ENCODE measurements around the gene CCP110.

Gene CCP110

GRCh38 chr16:19481296-19481695 lies 42.4 kb upstream of the CCP110 start:
- Histone ChIP-seq H3K4me2 (ENCODE audit: low read length) (no peak overlapping the region), H4K20me1 (ENCODE audit: insufficient read depth, low read length) (no peaks in the 10 kb centered on the region), H2AFZ (ENCODE audit: low read depth, low read length) (no peak overlapping the region), H3K4me3 (ENCODE audit: low read length) (no peak overlapping the region), H3K36me3 (replicated peaks; ENCODE audit: low read depth, low read length) (peaks cover 14% of the 10 kb centered on the region), H3K27me3 (ENCODE audit: low read depth, low read length) (no peaks in the 10 kb centered on the region), H3K79me2 (ENCODE audit: low read length) (no peaks in the 10 kb centered on the region), H3K27ac (ENCODE audit: low read length) (no peak overlapping the region), H3K9me3 (ENCODE audit: insufficient read depth, low read length) (no peaks in the 10 kb centered on the region), H3K4me1 (ENCODE audit: low read length) (no peaks in the 10 kb centered on the region), H3K9ac (ENCODE audit: low read length) (no peak overlapping the region)
- TF ChIP-seq CTCF (IDR thresholded peaks at IDR 0.05; ENCODE audit: low read depth, low read length): no peak
- TF ChIP-seq EZH2phosphoT487 (IDR thresholded peaks at IDR 0.05; ENCODE audit: low read depth): no peak

DNA sequence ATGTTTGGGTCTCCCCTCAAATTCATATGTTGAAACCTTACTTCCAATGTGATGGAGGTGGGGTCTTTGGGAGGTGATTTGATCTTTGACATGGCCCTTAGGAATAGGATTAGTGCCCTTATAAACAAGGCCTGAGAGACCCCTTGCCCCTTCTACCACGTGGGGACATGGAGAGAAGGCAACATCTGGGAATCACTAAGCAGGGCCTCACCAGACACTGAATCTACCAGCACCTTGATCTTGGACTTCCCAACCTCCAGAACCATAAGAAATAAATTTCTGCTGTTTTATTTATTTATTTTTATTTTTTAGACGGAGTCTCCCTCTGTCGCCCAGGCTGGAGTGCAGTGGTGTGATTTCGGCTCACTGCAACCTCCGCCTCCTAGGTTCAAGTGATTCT lies 42.0 kb upstream of the CCP110 start:
- no peak overlapping the region for H3K27ac ChIP-seq (ENCODE audit: low read length)
- no peak overlapping the region for H3K4me2 ChIP-seq (ENCODE audit: low read length)
- no peaks in the 10 kb centered on the region for H3K9me3 ChIP-seq (ENCODE audit: insufficient read depth, low read length)
- no peaks in the 10 kb centered on the region for H3K79me2 ChIP-seq (ENCODE audit: low read length)
- peaks cover 14% of the 10 kb centered on the region for H3K36me3 ChIP-seq (replicated peaks; ENCODE audit: low read depth, low read length)
- H2AFZ ChIP-seq (ENCODE audit: low read depth, low read length): no peak overlapping the region
- TF ChIP-seq CTCF (IDR thresholded peaks at IDR 0.05; ENCODE audit: low read depth, low read length) (no peak), EZH2phosphoT487 (IDR thresholded peaks at IDR 0.05; ENCODE audit: low read depth) (no peak)
- H3K9ac ChIP-seq (ENCODE audit: low read length): no peak overlapping the region
- no peaks in the 10 kb centered on the region for H4K20me1 ChIP-seq (ENCODE audit: insufficient read depth, low read length)
- no peak overlapping the region for H3K4me3 ChIP-seq (ENCODE audit: low read length)
- no peaks in the 10 kb centered on the region for H3K4me1 ChIP-seq (ENCODE audit: low read length)
- H3K27me3 ChIP-seq (ENCODE audit: low read depth, low read length): no peaks in the 10 kb centered on the region

- Histone ChIP-seq H3K4me2 (ENCODE audit: low read length) (no peak overlapping the region), H4K20me1 (ENCODE audit: insufficient read depth, low read length) (no peaks in the 10 kb centered on the region), H3K79me2 (ENCODE audit: low read length) (no peaks in the 10 kb centered on the region), H3K9me3 (ENCODE audit: insufficient read depth, low read length) (no peaks in the 10 kb centered on the region), H3K27ac (ENCODE audit: low read length) (no peak overlapping the region), H3K9ac (ENCODE audit: low read length) (no peak overlapping the region), H3K27me3 (ENCODE audit: low read depth, low read length) (no peaks in the 10 kb centered on the region), H3K4me1 (ENCODE audit: low read length) (no peaks in the 10 kb centered on the region), H2AFZ (ENCODE audit: low read depth, low read length) (no peak overlapping the region), H3K36me3 (replicated peaks; ENCODE audit: low read depth, low read length) (peaks cover 13% of the 10 kb centered on the region), H3K4me3 (ENCODE audit: low read length) (no peak overlapping the region)
- TF ChIP-seq EZH2phosphoT487 (IDR thresholded peaks at IDR 0.05; ENCODE audit: low read depth): no peak
- TF ChIP-seq CTCF (IDR thresholded peaks at IDR 0.05; ENCODE audit: low read depth, low read length): no peak
Measured at GRCh38 chr16:19482291-19482690, 41.5 kb upstream of the CCP110 start.

- H2AFZ ChIP-seq (ENCODE audit: low read depth, low read length): no peak overlapping the region
- H3K4me3 ChIP-seq (ENCODE audit: low read length): no peak overlapping the region
- no peak for TF ChIP-seq CTCF (IDR thresholded peaks at IDR 0.05; ENCODE audit: low read depth, low read length)
- no peak for TF ChIP-seq EZH2phosphoT487 (IDR thresholded peaks at IDR 0.05; ENCODE audit: low read depth)
- H3K36me3 ChIP-seq (replicated peaks; ENCODE audit: low read depth, low read length): peaks cover 3% of the 10 kb centered on the region
- no peak overlapping the region for H3K27ac ChIP-seq (ENCODE audit: low read length)
- H3K27me3 ChIP-seq (ENCODE audit: low read depth, low read length): no peaks in the 10 kb centered on the region
- no peaks in the 10 kb centered on the region for H4K20me1 ChIP-seq (ENCODE audit: insufficient read depth, low read length)
- no peaks in the 10 kb centered on the region for H3K9me3 ChIP-seq (ENCODE audit: insufficient read depth, low read length)
- H3K4me2 ChIP-seq (ENCODE audit: low read length): no peak overlapping the region
- no peaks in the 10 kb centered on the region for H3K79me2 ChIP-seq (ENCODE audit: low read length)
- H3K9ac ChIP-seq (ENCODE audit: low read length): no peak overlapping the region
- no peaks in the 10 kb centered on the region for H3K4me1 ChIP-seq (ENCODE audit: low read length)
Measured at GRCh38 chr16:19484096-19484495, 39.6 kb upstream of the CCP110 start.
